ENCODE measurements around the gene UBE3B. TPM values are rescaled to one million over a fixed set of nuclear protein-coding genes. Genes with fewer than 3 reads are reported as not detected.

Gene UBE3B
- total RNA-seq, 1 donor from 2014 or later, result 25.5 TPM

- no peak for DNase-seq (ENCODE audit: low spot score)
Measured at GRCh38 chr12:109571773-109572505, 94.5 kb downstream of the UBE3B start.

GRCh38 chr12:109572506-109572845, 95.0 kb downstream of the UBE3B start:
- peak; percentile 11 for DNase-seq (ENCODE audit: low spot score)

GRCh38 chr12:109573029-109573913, 95.8 kb downstream of the UBE3B start, which contains the start of the genes MMAB and MVK:
TSS of gene MMAB (minus strand) at chr12:109573504. CDS start at chr12:109573480, 24 bp downstream.
TSS of gene MVK (plus strand) at chr12:109573794. CDS start at chr12:109574823, 1,029 bp downstream.
- DNase-seq (ENCODE audit: low spot score), result peak; percentile 100

- DNase-seq (ENCODE audit: low spot score), result no peak
Measured at GRCh38 chr12:109573914-109574244, 96.4 kb downstream of the UBE3B start.

GRCh38 chr12:109575683-109576082, 98.2 kb downstream of the UBE3B start:
- DNase-seq (ENCODE audit: low spot score), result no peak

- DNase-seq (ENCODE audit: low spot score), result no peak
Measured at GRCh38 chr12:109577311-109577710, 99.9 kb downstream of the UBE3B start.

GRCh38 chr12:109578330-109578927, 101.0 kb downstream of the UBE3B start:
- DNase-seq (ENCODE audit: low spot score), result no peak

GRCh38 chr12:109579639-109580038, 102.2 kb downstream of the UBE3B start:
- no peak for DNase-seq (ENCODE audit: low spot score)

- DNase-seq (ENCODE audit: low spot score), result no peak
Measured at GRCh38 chr12:109580272-109580671, 102.8 kb downstream of the UBE3B start.

- no peak for DNase-seq (ENCODE audit: low spot score)
Measured at GRCh38 chr12:109580684-109581333, 103.4 kb downstream of the UBE3B start.

GRCh38 chr12:109581334-109581691, 103.9 kb downstream of the UBE3B start:
- no peak for DNase-seq (ENCODE audit: low spot score)

- peak; percentile 34 for DNase-seq (ENCODE audit: low spot score)
Measured at GRCh38 chr12:109581856-109582255, 104.4 kb downstream of the UBE3B start.

- no peak for DNase-seq (ENCODE audit: low spot score)
Measured at GRCh38 chr12:109582636-109583035, 105.2 kb downstream of the UBE3B start.

- DNase-seq (ENCODE audit: low spot score), result no peak
Measured at GRCh38 chr12:109583733-109584132, 106.3 kb downstream of the UBE3B start.

Other genes with a start within 250 kb of the UBE3B start
- gene FOXN4, start 168.3 kb upstream of the UBE3B start, total RNA-seq (ENCODE audit: insufficient read depth, low replicate concordance), result 1.9 TPM
- 9.6 TPM for gene MYO1H, start 129.7 kb upstream of the UBE3B start, total RNA-seq (ENCODE audit: insufficient read depth, low replicate concordance)
- 67.7 TPM for gene KCTD10, start 334 bp upstream of the UBE3B start, total RNA-seq (ENCODE audit: insufficient read depth, low replicate concordance)
- gene MMAB, start 95.9 kb downstream of the UBE3B start, total RNA-seq (ENCODE audit: insufficient read depth, low replicate concordance), result 11.1 TPM
- 10.1 TPM for gene MVK, start 96.2 kb downstream of the UBE3B start, total RNA-seq (ENCODE audit: insufficient read depth, low replicate concordance)
- gene FAM222A, start 236.2 kb downstream of the UBE3B start, total RNA-seq (ENCODE audit: insufficient read depth, low replicate concordance), result 4.1 TPM